OCI-M1 (cell line): ENCODE measurements around the gene BID.

Source experiments
- DNase-seq: peaks from one replicate; lab custom pipeline; 2025; lab: John Stamatoyannopoulos, UW

BID gene

GRCh38 chr22:17774206-17774925, at the start of gene BID:
BID (minus strand) TSS chr22:17774469; CDS start chr22:17750116, 24,353 bp downstream.
- DNase-seq = peak; percentile 51

DNA sequence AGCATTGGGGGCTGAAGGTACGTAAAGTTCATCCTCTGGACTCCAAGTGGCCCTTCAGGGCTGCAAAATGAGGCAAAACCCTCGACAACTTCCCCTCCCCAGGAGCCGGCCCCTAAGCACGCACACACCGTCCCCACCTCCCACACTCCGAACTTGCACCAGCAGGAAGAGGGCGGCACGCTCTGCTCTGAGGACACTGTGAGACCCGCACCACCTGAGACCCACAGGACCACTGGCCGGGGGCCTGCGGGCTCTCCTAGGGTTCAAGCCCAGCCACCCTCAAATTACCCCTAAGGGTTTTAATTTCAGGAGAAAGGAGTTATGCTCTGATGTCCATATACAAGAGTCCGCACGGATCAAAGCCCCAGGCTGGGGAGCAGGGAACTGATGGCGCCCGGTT, 49.7 kb upstream of the BID start:
- no peak for DNase-seq

DNA sequence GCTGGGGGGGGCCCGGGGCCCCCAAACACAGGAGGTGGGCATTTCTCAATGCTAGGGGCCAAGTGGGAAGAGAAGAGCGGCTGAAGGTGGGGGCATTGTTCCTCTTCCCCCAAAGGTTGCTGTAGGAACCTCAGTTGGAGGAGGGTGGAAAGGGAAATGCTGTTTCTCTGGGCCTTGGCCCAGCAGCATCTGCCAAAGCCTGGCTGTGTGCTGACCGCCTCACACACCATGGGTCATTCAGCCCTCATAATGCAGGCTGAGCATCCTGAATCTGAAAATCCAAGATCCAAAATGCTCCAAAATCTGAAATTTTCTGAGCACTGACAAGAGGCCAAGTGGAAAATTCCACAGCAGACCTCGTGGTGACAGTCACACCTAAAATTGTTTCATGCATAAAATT, 49.0 kb upstream of the BID start:
- no peak for DNase-seq

- DNase-seq = no peak
Measured at GRCh38 chr22:17822087-17822486, 47.8 kb upstream of the BID start.

DNA sequence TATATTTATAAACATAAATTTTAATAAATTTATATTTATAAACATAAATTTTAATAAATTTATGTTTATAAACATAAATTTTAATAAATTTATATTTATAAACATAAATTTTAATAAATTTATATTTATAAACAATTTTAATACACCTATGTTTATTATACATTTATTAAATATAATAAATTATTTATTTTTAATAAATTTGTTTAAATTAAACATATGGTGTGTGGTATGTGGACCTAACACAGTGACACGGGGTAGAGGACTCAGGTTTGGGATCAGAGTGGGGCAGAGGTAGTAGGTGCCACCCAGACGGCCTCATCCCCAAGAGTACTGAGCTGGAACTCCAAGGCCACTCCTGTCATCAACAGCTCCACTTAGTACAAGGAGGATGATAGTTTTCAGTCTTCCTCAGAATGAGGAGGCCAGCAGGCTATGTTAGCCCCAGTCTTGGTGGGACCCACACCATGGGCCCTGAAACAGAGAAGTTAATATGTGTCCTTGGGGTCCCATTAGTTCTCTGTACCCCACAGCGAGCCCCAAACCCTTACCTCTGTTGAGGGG, 46.7 kb upstream of the BID start:
- no peak for DNase-seq

DNA sequence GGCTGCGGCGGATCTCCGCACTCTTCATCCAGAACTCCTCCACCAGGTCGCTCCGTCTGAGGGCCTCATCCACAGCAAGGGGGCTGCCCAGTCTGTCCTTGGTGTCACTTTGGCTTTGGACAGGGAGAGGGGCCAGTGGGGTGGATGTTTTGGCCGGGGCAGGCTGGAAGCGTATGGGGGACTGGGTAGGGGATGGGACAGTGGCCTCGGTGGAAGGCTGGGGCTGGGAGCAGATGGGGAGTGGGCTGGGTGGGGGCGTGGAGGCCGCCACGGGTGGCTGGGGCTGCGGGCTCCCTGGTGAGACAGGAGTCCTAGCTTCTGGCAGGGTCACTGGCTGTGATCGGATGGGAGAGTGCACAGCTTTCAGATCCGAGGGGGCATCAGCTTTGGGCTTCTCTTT, 44.4 kb upstream of the BID start:
- no peak for DNase-seq

DNA sequence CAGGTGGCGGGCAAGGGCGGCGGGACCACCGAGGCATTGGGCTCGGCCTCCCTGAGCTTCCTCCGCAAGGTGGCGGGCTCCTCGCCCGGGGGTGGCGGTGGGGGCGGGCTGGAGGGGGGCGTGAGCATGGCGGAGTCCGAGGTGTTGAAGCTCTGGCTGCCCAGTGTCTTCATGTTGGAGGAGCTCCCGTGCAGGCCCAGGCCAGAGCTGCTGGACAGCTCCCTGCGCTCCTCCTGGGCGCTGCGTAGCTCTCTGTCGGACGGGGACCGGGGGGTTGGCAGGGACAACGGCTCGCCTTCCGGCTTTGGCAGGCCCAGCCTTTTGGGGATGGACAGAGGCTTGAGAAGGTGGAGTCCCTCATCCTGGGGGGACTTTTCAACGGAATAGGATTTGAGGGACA, 43.9 kb upstream of the BID start:
- DNase-seq = no peak

- DNase-seq = no peak
Measured at GRCh38 chr22:17817511-17818065, 43.3 kb upstream of the BID start.

DNA sequence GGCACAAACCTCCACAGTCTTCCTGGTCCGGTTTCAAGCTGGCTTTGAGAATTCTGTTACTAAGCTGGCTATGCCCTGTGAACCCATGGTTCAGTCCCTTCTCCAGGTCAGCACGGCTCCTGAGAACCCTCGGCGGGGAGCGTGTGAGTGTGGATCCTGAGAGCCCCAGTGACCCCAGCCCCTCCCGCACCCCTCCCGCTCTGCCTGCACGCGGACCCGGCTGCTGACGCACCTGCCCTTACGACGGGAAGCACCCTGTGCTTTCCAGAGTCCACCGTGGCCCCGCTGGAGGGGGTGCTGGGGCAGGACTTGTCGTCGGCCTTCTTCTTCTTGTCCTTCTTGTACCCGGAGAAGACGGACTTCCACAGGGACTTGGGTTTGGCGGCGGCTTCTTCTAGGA, 42.8 kb upstream of the BID start:
- DNase-seq = no peak

- no peak for DNase-seq
Measured at GRCh38 chr22:17816649-17817048, 42.4 kb upstream of the BID start.

- no peak for DNase-seq
Measured at GRCh38 chr22:17815703-17816254, 41.5 kb upstream of the BID start.

- DNase-seq = no peak
Measured at GRCh38 chr22:17814830-17815229, 40.6 kb upstream of the BID start.

DNA sequence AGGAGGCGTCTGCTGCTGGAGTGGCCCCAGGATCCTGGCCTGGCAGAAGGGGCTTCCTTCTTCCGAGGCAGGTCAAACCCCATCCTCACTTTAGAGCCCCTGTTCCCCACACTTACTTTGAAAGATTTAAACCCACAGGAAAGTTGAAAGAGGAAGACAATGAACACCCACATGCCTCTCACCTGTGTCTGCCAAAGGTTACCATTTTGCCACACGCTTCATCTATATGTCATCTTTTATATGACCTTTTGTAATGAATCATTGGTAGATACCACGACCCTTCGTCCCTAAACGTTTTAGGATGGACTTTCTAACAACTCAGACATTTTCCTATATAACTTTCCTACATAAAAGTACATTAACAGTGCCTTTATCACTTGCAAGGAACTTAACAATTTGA, 39.8 kb upstream of the BID start:
- no peak for DNase-seq

- DNase-seq = no peak
Measured at GRCh38 chr22:17811119-17811518, 36.9 kb upstream of the BID start.

DNA sequence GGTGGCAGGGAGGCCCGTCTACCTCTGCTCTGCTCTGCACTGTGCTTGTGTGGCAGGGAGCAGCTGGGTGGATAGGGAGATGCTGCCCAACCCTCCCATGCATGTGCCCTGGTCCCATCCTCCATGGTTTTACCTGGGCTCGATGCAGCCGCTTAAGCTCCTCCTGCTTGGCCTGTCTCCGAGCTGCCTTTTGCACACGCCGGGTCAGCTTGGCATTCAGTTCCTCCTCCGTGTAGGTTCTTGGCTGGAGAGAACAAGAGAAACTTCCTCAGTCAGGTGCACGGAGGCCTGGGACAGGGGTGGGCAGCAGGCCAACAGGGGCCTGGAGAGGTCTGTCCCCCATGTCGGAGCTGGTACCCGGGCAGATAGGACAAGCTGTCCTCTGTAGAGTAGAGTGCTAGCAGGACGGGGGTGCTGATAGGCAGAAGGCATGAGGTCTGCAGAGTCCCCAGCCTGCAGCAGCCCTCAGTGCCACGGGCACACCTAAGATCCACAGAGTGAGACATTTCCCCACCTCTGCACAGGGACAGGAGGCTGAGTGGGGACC, 36.4 kb upstream of the BID start:
- no peak for DNase-seq

DNA sequence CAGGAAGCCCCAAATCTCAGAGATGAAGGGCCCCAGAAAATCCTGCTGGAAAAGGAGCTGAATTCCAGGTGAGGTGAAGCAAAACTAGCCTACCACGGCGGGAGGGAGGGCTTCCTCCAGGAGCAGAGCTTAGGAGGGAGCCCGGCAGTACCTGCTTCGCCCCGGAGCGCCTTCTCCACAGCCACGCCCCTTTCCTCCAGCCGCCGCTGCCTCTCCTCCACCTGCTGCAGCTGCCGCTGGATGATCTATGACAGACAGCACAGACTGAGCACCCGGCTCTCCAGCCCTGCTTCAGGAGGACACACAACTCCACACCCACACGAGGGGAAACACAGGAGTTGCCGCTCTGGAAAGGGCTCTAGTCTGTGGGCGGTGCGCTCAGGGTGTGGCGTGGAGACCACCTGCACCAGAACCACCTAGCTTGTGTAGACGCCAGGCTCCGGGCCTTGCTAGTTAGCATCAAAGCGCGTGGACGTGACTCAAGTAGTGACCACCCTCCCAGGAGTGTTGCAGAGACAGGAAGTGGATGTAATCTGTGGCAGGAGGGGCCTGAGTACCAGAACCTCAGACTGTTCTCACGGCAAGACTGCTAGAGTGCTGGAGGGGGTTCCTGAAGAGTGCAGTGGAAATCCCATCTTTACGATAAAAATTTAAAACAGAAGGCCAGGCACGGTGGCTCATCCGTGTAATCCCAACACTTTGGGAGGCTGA, 34.6 kb upstream of the BID start:
- no peak for DNase-seq

GRCh38 chr22:17807578-17808410, 33.5 kb upstream of the BID start:
- no peak for DNase-seq

DNA sequence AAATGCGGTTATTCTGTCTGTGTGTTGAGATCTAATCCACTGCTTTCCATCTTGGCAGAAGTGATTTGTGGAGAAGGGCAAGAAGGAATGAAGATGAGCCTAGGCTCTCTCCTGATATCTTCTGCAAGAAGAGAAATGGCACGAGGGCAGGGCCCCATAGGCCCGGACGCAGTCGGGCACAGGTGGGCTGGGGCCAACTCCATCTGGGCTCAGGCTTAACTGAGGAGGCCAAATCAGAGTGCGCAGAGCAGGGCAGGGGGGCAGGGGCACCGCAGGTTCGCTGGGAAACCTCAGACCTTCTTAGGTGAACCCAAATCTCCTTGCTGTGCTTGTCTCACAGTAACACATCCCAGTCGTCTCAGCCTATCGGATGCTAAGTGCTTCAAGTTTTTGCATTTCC, 32.8 kb upstream of the BID start:
- DNase-seq = no peak

GRCh38 chr22:17806437-17806836, 32.2 kb upstream of the BID start:
- no peak for DNase-seq

- no peak for DNase-seq
Measured at GRCh38 chr22:17804331-17805080, 30.2 kb upstream of the BID start.
